Cardiac fibroblast (primary cell): Measurements from ENCODE around the gene DSG3.
"Not testable (repeated sequence)": the region's sequence is repeated elsewhere in the genome, so short reads cannot be mapped to it uniquely, and the experiment has no call there.

Experiments used
- DNase-seq, 2 donors: peaks; one replicate each; pipeline versions ENCODE4 v3.0.0 to v3.0.0-alpha.2; 2010; ENCODE audit warnings: low read depth in 2 of 2
- H3K4me3 ChIP-seq, 2 donors: replicated peaks in 1 of 2; 1 replicate in 1 of 2; 2 replicates in 1 of 2; pipeline ENCODE4 v1.5.1; 2011; ENCODE audit warnings: low read depth in 2 of 2, low read length in 2 of 2, mild to moderate bottlenecking in 2 of 2, moderate library complexity in 1 of 2
- CTCF ChIP-seq: IDR thresholded peaks from one replicate; pipeline ENCODE4 v1.5.1; 2011; ENCODE audit warnings: low read depth, mild to moderate bottlenecking, low read length, inconsistent platforms

Gene DSG3

GRCh38 chr18:31503011-31503410, 55.5 kb downstream of the DSG3 start:
- TF ChIP-seq CTCF, result no peak
- H3K4me3 ChIP-seq, result no peak overlapping the region
- no peak for DNase-seq

GRCh38 chr18:31504455-31505147, 57.1 kb downstream of the DSG3 start:
- no peak for DNase-seq
- no peak overlapping the region for H3K4me3 ChIP-seq
- TF ChIP-seq CTCF, result no peak

- no peak overlapping the region for H3K4me3 ChIP-seq
- TF ChIP-seq CTCF, result no peak
- no peak for DNase-seq
Observed at GRCh38 chr18:31505156-31505555, 57.6 kb downstream of the DSG3 start.

GRCh38 chr18:31506024-31506742, 58.6 kb downstream of the DSG3 start:
- DNase-seq, result peak; percentile 30 to 63
- no peak overlapping the region for H3K4me3 ChIP-seq
- TF ChIP-seq CTCF, result peak; percentile 14

- not testable (repeated sequence) for DNase-seq, H3K4me3 ChIP-seq
Observed at GRCh38 chr18:31507124-31507523, 59.6 kb downstream of the DSG3 start.

GRCh38 chr18:31508781-31509180, 61.2 kb downstream of the DSG3 start:
- DNase-seq, result no peak
- no peak for TF ChIP-seq CTCF

GRCh38 chr18:31509571-31509970, 62.0 kb downstream of the DSG3 start:
- H3K4me3 ChIP-seq, result no peak overlapping the region
- no peak for DNase-seq
- no peak for TF ChIP-seq CTCF

More at GRCh38 chr18:31508781-31509180, 61.2 kb downstream of the DSG3 start:
- no peak overlapping the region for H3K4me3 ChIP-seq
